HL-60 (cell line): ENCODE results near the gene SACS.

ENCODE experiments used
- DNase-seq, 2 experiments: peaks; one replicate each; pipeline ENCODE4 v3.0.0-alpha.2; 2010 to 2020; ENCODE audit warnings: low read depth in 1 of 2, low spot score in 1 of 2
- H3K27ac ChIP-seq: fragments of 250-450 bp; sonication (Bioruptor Pico); replicated peaks from 2 replicates; pipeline ENCODE4 v1.5.1; 2020; ENCODE audit warnings: mild to moderate bottlenecking, moderate library complexity
- H3K27me3 ChIP-seq: fragments of 250-450 bp; sonication (Bioruptor Pico); 2 replicates; pipeline ENCODE4 v1.5.1; 2021; ENCODE audit warnings: mild to moderate bottlenecking, moderate library complexity; ENCODE audit not compliant: insufficient read depth, poor library complexity, severe bottlenecking
- H3K4me3 ChIP-seq: replicated peaks from 2 replicates; pipeline ENCODE4 v1.5.1; 2011; ENCODE audit warnings: mild to moderate bottlenecking, control low read depth, low read length; ENCODE audit not compliant: insufficient read depth
- CTCF ChIP-seq: IDR thresholded peaks from one replicate; pipeline ENCODE4 v1.5.1; 2011; ENCODE audit warnings: low read length, control low read depth, inconsistent platforms; ENCODE audit not compliant: insufficient read depth
- GABPA ChIP-seq: IDR thresholded peaks from 2 replicates; pipeline ENCODE4 v1.6.1; 2012; ENCODE audit warnings: low read depth
- POLR2AphosphoS5 ChIP-seq: IDR thresholded peaks from 2 replicates; pipeline ENCODE4 v1.6.1; 2012; ENCODE audit warnings: low read depth
- REST ChIP-seq: IDR thresholded peaks from 2 replicates; pipeline ENCODE4 v1.6.1; 2012; ENCODE audit warnings: low read depth; ENCODE audit not compliant: insufficient replicate concordance
- SPI1 ChIP-seq: IDR thresholded peaks from 2 replicates; pipeline ENCODE4 v1.6.1; 2012; ENCODE audit warnings: low read depth, mild to moderate bottlenecking, borderline replicate concordance

Gene SACS

DNA sequence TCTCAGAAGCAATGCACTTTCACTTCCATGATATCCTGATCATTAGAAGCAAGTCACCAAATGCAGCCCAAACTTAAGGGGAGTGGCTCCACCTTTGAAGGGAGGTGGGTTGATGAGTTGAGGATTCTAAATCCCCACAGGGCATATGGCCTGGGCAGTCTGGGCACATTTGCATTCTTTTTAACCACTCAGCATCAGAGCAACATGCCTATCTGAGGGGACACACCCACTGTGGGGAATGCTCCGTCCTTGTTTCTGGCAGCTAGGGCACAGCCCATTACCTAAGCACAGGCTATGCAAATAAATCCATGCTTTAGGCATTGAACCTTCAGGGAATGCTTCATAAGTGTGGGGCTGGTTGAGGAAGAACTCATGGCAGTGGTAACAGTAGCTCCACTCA is 12.3 kb upstream of the SACS start:
- DNase-seq: no peak
- Histone ChIP-seq H3K27me3 (no peaks in the 10 kb centered on the region), H3K27ac (no peak overlapping the region), H3K4me3 (no peak overlapping the region)
- TF ChIP-seq REST: no peak
- TF ChIP-seq POLR2AphosphoS5: no peak
- TF ChIP-seq GABPA: no peak
- TF ChIP-seq SPI1: no peak
- no peak for TF ChIP-seq CTCF

- Histone ChIP-seq H3K27ac (no peak overlapping the region), H3K4me3 (no peak overlapping the region), H3K27me3 (no peaks in the 10 kb centered on the region)
- TF ChIP-seq POLR2AphosphoS5 (no peak), SPI1 (no peak), CTCF (no peak), REST (no peak), GABPA (no peak)
- no peak for DNase-seq
These were observed 10.4 kb upstream of the SACS start for GRCh38 chr13:23443878-23444277.

GRCh38 chr13:23443110-23443509 is 9.6 kb upstream of the SACS start:
- TF ChIP-seq POLR2AphosphoS5: no peak
- peak; percentile 92 for TF ChIP-seq SPI1
- no peak for TF ChIP-seq REST
- no peak for TF ChIP-seq GABPA
- Histone ChIP-seq H3K27me3 (no peaks in the 10 kb centered on the region), H3K27ac (no peak overlapping the region), H3K4me3 (no peak overlapping the region)
- no peak for DNase-seq
